ENCODE measurements around the gene SLC7A5.

SLC7A5 gene

DNA sequence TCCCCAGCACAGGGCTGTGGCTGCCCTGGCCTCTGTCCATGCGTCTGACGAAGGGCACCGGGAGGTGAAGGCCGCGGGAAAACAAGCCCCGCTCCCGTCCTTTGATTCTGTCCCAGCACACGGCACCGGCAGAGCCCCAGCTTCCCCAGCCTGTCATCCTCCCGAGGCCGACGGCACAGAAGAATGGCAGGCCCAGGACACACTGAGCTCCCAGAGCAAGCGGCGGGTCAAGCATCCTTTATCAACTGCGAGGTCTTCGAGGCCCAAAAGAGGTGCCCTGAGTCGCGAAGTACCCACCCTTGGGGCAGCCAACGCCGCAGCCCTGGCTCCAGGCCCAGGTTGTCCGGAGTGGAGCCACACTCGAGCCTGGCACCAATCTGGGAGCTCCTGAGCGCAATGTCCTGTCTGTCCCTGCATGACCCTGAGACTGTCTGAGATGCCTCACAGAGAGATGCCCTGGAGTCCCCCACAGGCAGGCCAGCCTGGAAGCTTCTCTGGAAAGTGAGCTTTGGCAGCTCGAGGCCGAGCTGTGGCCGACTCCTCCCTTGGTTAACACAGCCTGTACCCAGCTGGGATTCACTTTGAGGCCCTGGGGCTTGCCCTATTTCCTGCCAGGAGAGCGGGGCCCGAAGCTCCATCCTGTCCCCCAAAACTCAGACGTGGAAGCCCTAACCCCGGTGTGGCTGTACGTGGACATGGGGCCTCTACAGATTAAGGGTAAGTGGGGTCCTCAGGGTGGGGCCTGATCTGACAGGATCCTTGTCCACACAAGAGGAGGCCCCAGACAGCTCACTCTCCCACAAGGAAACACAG is 23.3 kb downstream of the SLC7A5 start:
- H3K27me3 ChIP-seq (ENCODE audit: insufficient read depth, poor library complexity, severe bottlenecking): no peaks in the 10 kb centered on the region
- H3K4me3 ChIP-seq (replicated peaks; ENCODE audit: insufficient read depth, low read length): no peak overlapping the region
- no peak for DNase-seq (ENCODE audit: low read depth in 1 of 2, low spot score in 1 of 2)
- TF ChIP-seq, protein P1, sequence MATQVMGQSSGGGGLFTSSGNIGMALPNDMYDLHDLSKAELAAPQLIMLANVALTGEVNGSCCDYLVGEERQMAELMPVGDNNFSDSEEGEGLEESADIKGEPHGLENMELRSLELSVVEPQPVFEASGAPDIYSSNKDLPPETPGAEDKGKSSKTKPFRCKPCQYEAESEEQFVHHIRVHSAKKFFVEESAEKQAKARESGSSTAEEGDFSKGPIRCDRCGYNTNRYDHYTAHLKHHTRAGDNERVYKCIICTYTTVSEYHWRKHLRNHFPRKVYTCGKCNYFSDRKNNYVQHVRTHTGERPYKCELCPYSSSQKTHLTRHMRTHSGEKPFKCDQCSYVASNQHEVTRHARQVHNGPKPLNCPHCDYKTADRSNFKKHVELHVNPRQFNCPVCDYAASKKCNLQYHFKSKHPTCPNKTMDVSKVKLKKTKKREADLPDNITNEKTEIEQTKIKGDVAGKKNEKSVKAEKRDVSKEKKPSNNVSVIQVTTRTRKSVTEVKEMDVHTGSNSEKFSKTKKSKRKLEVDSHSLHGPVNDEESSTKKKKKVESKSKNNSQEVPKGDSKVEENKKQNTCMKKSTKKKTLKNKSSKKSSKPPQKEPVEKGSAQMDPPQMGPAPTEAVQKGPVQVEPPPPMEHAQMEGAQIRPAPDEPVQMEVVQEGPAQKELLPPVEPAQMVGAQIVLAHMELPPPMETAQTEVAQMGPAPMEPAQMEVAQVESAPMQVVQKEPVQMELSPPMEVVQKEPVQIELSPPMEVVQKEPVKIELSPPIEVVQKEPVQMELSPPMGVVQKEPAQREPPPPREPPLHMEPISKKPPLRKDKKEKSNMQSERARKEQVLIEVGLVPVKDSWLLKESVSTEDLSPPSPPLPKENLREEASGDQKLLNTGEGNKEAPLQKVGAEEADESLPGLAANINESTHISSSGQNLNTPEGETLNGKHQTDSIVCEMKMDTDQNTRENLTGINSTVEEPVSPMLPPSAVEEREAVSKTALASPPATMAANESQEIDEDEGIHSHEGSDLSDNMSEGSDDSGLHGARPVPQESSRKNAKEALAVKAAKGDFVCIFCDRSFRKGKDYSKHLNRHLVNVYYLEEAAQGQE (IDR thresholded peaks at IDR 0.05; ENCODE audit: insufficient replicate concordance, low read depth): no peak
- TF ChIP-seq POLR2AphosphoS5 (IDR thresholded peaks at IDR 0.05; ENCODE audit: low read depth): no peak
- no peak for TF ChIP-seq SPI1 (IDR thresholded peaks at IDR 0.05; ENCODE audit: borderline replicate concordance, low read depth)
- no peak for TF ChIP-seq GABPA (IDR thresholded peaks at IDR 0.05; ENCODE audit: low read depth)
- TF ChIP-seq, protein P2, sequence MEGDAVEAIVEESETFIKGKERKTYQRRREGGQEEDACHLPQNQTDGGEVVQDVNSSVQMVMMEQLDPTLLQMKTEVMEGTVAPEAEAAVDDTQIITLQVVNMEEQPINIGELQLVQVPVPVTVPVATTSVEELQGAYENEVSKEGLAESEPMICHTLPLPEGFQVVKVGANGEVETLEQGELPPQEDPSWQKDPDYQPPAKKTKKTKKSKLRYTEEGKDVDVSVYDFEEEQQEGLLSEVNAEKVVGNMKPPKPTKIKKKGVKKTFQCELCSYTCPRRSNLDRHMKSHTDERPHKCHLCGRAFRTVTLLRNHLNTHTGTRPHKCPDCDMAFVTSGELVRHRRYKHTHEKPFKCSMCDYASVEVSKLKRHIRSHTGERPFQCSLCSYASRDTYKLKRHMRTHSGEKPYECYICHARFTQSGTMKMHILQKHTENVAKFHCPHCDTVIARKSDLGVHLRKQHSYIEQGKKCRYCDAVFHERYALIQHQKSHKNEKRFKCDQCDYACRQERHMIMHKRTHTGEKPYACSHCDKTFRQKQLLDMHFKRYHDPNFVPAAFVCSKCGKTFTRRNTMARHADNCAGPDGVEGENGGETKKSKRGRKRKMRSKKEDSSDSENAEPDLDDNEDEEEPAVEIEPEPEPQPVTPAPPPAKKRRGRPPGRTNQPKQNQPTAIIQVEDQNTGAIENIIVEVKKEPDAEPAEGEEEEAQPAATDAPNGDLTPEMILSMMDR (IDR thresholded peaks at IDR 0.05; ENCODE audit: insufficient read depth, low read length): no peak
- no peak overlapping the region for H3K27ac ChIP-seq (replicated peaks)

DNA sequence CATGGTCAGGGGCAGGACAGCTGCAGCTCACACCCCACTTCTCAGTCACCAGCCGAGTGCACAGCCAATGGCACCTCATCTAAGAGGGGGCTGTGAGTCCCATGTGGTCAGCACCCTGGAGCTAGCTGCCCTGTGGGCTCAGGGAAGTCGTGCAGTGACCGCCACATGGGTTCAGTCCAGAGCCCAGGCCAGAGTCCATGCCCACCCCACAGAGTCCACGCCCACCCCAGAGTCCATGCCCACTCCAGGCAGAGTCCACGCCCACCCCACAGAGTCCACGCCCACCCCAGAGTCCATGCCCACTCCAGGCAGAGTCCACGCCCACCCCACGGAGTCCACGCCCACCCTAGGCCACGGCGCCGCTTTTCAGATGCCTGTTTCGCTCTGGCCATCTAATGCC is 24.1 kb downstream of the SLC7A5 start:
- Histone ChIP-seq H3K27ac (replicated peaks) (no peak overlapping the region), H3K4me3 (replicated peaks; ENCODE audit: insufficient read depth, low read length) (no peak overlapping the region), H3K27me3 (ENCODE audit: insufficient read depth, poor library complexity, severe bottlenecking) (no peaks in the 10 kb centered on the region)
- no peak for DNase-seq (ENCODE audit: low read depth in 1 of 2, low spot score in 1 of 2)
- TF ChIP-seq GABPA (IDR thresholded peaks at IDR 0.05; ENCODE audit: low read depth): no peak
- no peak for TF ChIP-seq SPI1 (IDR thresholded peaks at IDR 0.05; ENCODE audit: borderline replicate concordance, low read depth)
- no peak for TF ChIP-seq POLR2AphosphoS5 (IDR thresholded peaks at IDR 0.05; ENCODE audit: low read depth)
- TF ChIP-seq, protein P2 (IDR thresholded peaks at IDR 0.05; ENCODE audit: insufficient read depth, low read length): no peak
- TF ChIP-seq, protein P1 (IDR thresholded peaks at IDR 0.05; ENCODE audit: insufficient replicate concordance, low read depth): no peak

GRCh38 chr16:87844809-87845208 is 24.5 kb downstream of the SLC7A5 start:
- H3K27me3 ChIP-seq (ENCODE audit: insufficient read depth, poor library complexity, severe bottlenecking): no peaks in the 10 kb centered on the region
- TF ChIP-seq POLR2AphosphoS5 (IDR thresholded peaks at IDR 0.05; ENCODE audit: low read depth): no peak
- TF ChIP-seq SPI1 (IDR thresholded peaks at IDR 0.05; ENCODE audit: borderline replicate concordance, low read depth): no peak
- TF ChIP-seq, protein P1 (IDR thresholded peaks at IDR 0.05; ENCODE audit: insufficient replicate concordance, low read depth): no peak
- no peak for TF ChIP-seq GABPA (IDR thresholded peaks at IDR 0.05; ENCODE audit: low read depth)
- TF ChIP-seq, protein P2 (IDR thresholded peaks at IDR 0.05; ENCODE audit: insufficient read depth, low read length): no peak
- H3K27ac ChIP-seq (replicated peaks): no peak overlapping the region
- no peak overlapping the region for H3K4me3 ChIP-seq (replicated peaks; ENCODE audit: insufficient read depth, low read length)
- DNase-seq (ENCODE audit: low read depth in 1 of 2, low spot score in 1 of 2): no peak

All from HL-60 (cell line).